Stimulated activated CD8-positive, alpha-beta memory T cell treated with anti-CD3 and anti-CD28 coated beads, Interleukin-15, amount 100 ng/mL, for 48 hours (primary cell): ENCODE measurements around the gene TMEM151B.

Source experiments
- DNase-seq, 2 donors: peaks; one replicate each; pipeline ENCODE4 v3.0.0-alpha.2; 2020; ENCODE audit warnings: low read depth in 2 of 2

The TMEM151B gene

DNA sequence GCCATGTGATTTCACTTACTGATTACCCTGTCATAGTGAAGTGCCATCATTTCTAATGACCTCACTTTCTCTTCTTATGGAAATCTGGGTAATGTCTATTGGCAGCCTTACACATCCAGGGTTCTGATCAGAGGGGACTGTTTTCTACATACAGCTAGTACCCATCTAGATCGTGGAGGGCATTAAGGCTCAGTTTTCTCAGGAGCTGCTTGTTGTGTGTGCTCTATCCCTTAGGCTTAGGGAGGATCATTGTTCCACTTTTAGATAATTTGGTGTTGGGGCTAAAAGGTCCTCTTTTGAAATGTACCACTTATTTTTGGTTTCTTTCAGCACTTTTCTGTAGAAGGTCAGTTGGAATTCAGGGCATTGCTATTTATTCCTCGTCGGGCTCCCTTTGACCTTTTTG lies 19.5 kb upstream of the TMEM151B start:
- no peak for DNase-seq

DNA sequence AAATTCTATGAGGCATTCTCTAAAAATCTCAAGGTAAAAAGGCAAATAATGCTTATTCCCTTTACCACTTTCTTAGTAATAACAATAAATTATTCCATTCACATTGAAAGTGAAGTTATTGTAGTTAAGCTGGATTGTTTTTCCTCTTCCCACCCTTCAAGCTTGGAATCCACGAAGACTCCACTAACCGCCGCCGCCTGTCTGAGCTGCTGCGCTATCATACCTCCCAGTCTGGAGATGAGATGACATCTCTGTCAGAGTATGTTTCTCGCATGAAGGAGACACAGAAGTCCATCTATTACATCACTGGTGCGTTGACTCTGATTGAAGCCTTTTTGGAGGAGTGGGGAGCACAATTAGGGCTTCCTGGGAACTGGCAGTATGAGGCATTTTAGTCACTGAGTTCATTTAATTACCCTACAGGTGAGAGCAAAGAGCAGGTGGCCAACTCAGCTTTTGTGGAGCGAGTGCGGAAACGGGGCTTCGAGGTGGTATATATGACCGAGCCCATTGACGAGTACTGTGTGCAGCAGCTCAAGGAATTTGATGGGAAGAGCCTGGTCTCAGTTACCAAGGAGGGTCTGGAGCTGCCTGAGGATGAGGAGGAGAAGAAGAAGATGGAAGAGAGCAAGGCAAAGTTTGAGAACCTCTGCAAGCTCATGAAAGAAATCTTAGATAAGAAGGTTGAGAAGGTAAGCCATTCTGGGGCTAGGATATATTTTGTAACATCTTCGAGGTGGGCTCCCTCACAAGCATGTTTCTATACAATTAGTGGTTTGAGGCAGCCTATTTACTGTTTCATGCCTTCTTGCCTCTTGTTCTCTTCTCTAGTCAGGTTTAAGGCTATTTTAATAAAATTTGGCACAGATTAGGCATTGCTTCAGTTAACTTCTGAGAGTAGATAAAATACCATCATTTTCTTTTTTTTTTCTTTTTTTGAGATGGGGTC lies 18.4 kb upstream of the TMEM151B start:
- DNase-seq, result no peak

GRCh38 chr6:44253307-44254101 lies 16.7 kb upstream of the TMEM151B start:
- no peak for DNase-seq

DNA sequence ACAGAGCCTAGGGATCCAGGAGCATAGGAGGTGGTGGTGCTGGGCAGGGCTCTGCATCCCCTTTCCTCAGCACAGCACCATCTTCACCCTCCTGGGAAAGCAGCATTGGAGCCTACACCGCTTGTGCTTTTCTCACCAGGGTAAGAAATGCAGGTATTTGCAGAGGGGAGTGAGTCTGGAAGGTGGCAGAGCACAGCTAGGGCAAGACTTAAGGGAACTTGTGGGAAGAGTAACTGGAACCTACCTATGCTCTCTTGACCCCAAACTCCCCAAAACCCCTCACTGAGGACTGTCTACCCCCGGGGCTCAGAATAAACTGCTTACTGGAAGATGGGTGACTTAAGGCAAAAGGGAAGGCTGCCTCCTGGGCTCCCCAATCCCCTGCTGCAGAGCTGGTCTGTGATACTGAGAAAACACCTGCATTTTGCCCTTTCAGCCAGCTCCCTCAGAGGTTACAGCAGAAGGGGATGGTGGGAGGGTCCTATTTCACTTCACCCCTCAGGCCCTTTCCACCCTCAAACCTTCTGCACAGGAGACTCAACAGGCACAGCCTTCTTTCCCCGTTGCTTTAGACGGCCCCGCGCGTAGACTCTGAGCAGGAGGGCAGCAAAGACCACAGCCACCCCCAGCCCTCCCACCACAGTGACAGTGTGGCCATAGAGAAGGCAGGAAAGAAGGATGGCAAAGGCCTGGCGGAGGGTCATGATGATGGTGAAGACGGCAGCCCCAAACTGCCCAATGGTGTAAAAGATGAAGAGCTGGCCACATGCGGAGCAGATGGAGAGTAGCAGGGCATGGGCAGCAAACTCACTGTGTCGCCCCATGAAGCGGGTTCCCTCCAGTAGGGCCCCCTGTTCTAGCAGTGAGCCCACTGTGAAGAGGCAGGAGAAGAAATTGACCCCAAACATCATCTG lies 15.8 kb upstream of the TMEM151B start:
- no peak for DNase-seq

- DNase-seq, result no peak
Measured at GRCh38 chr6:44255105-44255808, 15.0 kb upstream of the TMEM151B start.

DNA sequence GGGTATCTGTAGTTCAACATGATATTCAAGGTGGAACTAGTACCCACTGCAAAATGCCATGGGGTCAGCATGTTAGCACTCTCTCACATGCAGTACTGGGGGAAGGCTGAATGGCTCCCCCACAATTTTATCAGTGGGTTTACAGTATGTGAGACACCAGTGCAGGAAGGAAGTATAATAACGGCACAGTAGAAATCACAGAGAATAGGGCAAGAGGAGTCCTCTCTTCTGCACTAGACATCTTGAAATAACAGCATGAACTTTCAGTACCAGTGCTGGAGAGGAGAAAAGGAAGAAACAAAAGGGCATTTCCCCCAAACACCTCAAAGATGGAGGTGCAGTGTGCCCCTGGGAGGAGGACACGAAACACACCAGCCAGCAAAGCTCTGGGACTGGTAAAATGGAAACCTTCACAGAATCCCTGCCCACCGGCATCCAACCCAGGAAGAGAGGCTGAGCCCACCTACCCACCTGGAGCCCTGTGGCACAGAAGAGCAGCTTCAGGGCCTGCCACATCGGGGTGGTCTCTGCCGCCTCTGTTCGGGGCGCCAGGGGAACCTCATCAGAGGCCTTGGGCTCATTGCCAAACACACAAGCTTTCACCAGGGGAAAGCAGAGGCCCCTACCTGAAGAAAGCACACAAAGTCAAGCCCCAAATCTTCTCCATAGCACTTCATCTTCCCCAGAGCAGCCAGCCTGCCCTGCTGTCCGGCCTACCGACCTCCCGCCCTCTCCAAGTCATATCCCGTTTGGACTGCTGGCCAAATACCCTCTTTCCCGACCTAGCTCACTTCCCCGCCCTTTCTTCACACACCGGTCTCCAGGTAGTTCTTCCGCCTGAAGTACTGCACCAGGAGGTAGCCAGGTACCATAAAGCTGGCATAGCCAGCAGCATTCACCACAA lies 14.1 kb upstream of the TMEM151B start:
- no peak for DNase-seq

- no peak for DNase-seq
Measured at GRCh38 chr6:44256775-44257024, 13.6 kb upstream of the TMEM151B start.

- peak; percentile 56 to 60 for DNase-seq
Measured at GRCh38 chr6:44257025-44257752, 13.1 kb upstream of the TMEM151B start, which contains the start of gene SLC35B2. Gene SLC35B2 (minus strand): TSS chr6:44257528. CDS start chr6:44257410, 118 bp downstream.

- DNase-seq, result no peak
Measured at GRCh38 chr6:44257753-44258324, 12.4 kb upstream of the TMEM151B start.

- no peak for DNase-seq
Measured at GRCh38 chr6:44258325-44258863, 11.9 kb upstream of the TMEM151B start.

DNA sequence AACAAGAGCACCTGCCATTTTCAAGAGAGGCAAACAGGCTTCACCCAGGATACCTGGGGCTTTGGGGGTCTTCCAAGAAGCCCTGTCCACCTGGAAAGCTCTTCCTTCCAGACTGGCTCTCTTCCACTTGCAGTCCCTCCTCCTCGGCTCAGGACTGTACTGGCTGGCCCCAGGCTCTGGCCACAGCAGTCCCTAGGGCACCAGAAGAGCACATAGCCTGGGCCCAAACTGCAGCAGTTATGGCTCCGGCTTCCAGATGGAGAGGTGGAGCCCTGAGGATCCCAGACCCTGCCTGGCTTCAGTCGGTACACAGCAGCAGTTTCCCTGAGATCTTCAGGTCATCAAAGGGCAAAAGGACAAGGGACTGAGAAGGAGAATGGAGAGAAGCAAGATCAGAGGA lies 11.3 kb upstream of the TMEM151B start:
- DNase-seq, result no peak

DNA sequence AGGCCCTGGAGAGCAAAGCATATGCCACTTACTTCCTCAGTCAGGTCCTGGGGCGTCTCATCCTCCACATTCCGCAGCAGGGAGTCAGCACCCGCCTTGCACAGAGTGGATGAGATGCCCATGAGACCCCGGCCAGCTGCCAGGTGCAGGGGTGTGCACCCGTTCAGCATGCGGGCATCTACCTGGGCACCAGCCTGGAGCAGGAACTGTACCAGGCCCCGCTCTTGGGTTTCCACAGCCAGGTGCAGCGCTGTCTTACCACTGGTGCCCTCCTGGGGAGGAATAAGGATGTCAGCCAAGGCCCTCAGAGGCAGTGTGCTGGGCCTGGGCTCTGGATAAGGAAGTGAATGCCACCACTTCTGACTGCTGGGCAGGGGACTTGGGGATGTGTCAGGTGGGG lies 10.2 kb upstream of the TMEM151B start:
- no peak for DNase-seq

DNA sequence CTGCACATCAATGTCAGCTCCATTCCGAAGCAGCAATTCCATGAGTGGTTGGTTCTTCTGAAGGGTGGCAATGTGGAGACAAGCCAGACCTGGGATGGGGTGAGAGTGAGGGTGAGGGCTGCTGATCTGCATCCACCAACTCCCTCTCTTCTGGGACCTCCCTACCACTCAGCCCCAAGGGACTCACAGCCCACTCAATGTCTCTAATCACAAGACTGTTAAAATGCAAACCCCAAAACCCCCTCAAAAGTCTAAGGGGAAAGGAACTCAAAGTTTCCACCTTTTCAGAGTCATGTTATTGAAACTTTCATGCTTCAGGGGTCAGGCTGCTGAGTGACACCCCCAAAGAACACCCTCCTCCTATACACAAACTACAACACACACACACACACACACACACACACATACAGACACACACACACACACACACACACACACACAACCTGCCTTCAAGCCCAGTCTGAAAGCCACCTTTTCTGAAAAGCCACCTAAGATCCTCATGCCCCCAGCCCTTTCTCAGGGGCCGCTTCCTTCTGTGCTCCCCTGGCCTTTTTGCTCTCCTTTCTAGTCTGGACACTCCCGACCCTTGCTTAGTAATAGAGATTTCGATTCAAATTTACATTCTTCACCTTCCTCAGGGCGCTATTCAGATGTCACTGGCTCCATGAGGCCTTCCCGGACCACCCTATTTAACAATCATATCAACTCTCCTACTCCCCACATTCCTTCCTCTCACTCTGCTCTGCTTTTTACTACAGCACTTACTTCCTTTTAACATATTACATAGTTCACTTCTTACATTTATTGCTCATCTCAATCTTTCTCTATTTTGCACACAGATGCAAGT lies 9.6 kb upstream of the TMEM151B start:
- DNase-seq, result no peak

- DNase-seq, result no peak
Measured at GRCh38 chr6:44261581-44261980, 8.7 kb upstream of the TMEM151B start.

DNA sequence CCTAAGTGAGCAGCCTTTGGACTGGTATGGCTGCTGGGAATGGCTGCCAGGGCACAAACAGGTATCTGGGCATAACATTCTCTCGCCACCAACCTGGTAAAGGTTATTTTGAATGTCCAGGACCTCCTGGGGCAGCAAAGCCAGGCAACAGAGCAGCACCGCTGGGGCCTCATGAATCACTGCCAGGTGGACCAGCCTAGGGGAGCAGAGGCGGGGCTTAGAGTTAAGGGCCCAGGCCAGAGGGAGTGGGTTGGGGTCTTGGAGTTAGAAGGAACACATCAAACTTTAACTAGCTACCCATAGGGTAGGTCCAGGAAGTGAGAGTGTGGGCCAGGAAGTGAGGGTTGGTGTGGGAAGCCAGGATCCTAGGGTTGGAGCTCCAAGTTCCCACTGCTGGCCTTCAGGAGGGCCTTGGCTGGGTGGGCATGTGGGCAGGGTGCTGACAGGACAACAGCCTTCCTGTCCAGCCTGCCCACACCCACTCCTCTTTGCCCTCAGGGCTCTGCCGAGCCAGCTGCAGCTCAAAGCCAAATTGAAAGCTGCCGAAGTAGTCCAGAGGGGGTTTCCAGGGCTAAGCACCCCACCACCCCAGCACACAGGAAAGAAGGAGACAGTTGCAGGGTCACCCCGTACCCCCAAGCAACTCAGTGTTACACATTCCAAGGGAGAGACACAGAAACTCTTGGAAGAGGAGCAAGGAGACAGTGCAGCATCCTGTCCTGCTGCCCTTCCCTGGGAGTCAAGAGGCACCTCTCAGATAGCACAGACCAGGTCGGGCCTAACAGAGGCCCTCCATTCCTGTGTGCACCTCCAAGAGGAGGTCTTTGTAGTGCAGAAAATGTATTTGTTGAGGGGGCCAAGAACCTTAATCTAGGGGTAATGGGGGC lies 7.5 kb upstream of the TMEM151B start:
- DNase-seq, result no peak

DNA sequence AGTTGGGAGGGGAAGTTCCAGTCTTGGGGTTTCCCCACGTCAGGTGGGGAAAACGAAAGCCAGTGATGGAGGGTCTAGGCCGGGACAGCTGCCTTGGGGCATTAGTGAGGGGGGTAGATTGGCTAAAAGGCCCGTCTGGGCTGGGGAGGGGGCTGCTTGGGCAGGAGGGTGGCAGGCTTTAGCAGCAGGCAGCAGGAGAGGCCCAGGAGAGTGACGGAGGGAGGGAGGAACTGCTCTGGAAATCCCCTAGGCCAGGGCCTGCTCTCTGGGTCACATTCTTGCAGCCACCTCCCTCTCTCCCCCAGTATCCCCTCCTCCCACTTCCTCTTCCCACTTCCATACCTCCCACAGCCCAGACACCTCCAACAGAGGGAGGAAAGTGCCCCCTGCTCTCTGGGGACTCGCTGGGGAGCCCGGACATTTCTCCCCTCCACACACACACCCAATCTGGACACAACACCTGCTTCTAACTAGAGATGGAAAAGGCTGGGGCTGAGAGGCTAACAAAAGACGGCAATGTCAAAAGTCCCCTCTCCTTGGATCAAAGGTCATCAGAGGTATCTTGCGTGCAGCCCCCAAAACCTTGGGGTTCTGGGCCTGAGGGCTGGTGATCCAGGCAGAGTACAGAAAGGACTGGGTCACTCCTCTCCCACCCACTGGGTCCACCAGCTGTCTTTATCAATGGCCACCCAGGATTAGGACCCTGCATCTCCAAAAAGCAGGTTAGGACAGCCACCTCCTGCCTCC lies 6.7 kb upstream of the TMEM151B start:
- DNase-seq, result no peak
